HepG2 (cell line): ENCODE results near the gene ZG16B. TPM values are rescaled to one million over a fixed set of nuclear protein-coding genes. Genes with fewer than 3 reads are reported as not detected.

Experiments used
- ATAC-seq: fragments of 200-7000 bp; cut with Tn5 transposase; 3 replicates; pipeline ENCODE4 v1.9.1; 2020; ENCODE audit warnings: mild to moderate bottlenecking, moderate library complexity
- BruUV-seq: library from RNA; stranded (reverse); fragments of 400-500 nt; replicated peaks from 2 replicates; lab custom pipeline; 2021; lab: Mats Ljungman, UMichigan
- CTCF ChIA-PET: fragments of 300-600 bp; formaldehyde crosslinking; extraction: SDS; loops from one replicate; lab custom pipeline; 2021; ENCODE audit warnings: low total read pairs, inconsistent platforms, low intra/inter-chr PET ratio; lab: Yijun Ruan, JAX
- POLR2A ChIA-PET: fragments of 350-600 bp; sonication (Branson Sonifier 250); formaldehyde crosslinking; loops from one replicate; lab custom pipeline; 2020; ENCODE audit warnings: antibody characterized with exemption, inconsistent platforms; lab: Yijun Ruan, JAX
- DNase-seq: peaks from one replicate; pipeline ENCODE4 v3.0.0-alpha.2; 2015; ENCODE audit warnings: low spot score
- FAIRE-seq: peaks from 3 replicates; lab custom pipeline; 2011; peaks lifted over from hg19 to GRCh38; lab: Jason Lieb, UNC
- H2AFZ ChIP-seq: one replicate; pipeline ENCODE4 v1.6.1; 2011; ENCODE audit warnings: low read length, inconsistent platforms
- H3K27ac ChIP-seq: fragments of 300-600 bp; 3 replicates; pipeline ENCODE4 v1.8.0; 2011; ENCODE audit warnings: mixed run types, mild to moderate bottlenecking, mixed read lengths, low read length, inconsistent platforms; ENCODE audit not compliant: insufficient read depth; ENCODE audit errors: extremely low read length
- H3K27me3 ChIP-seq, 2 experiments: fragments of 200-600 bp in 1 of 2; 2 replicates in 1 of 2; 3 replicates in 1 of 2; pipeline versions ENCODE4 v1.6.0 to v1.8.0; 2011; ENCODE audit warnings: low read length in 2 of 2, mild to moderate bottlenecking in 2 of 2, moderate library complexity in 2 of 2, inconsistent platforms in 1 of 2; ENCODE audit not compliant: insufficient read depth in 2 of 2, control insufficient read depth in 1 of 2
- H3K36me3 ChIP-seq, 2 experiments: fragments of 200-600 bp in 1 of 2; replicated peaks in 1 of 2; 2 replicates in 1 of 2; 3 replicates in 1 of 2; pipeline versions ENCODE4 v1.5.1 to v1.8.0; 2011; ENCODE audit warnings: low read length in 2 of 2, inconsistent platforms in 1 of 2; ENCODE audit not compliant: insufficient read depth in 2 of 2, control insufficient read depth in 1 of 2
- H3K4me1 ChIP-seq: 2 replicates; pipeline ENCODE4 v1.5.1; 2012; ENCODE audit warnings: low read length, inconsistent platforms; ENCODE audit not compliant: insufficient read depth
- H3K4me2 ChIP-seq: 2 replicates; pipeline ENCODE4 v1.6.0; 2011; ENCODE audit warnings: low read depth, low read length, inconsistent platforms
- H3K4me3 ChIP-seq, 3 experiments: fragments of 200-600 bp in 1 of 3; sonication (generic), shearing (Covaris generic) in 1 of 3; replicated peaks in 1 of 3; 2 replicates each; pipeline ENCODE4 v1.5.1; 2011 to 2016; ENCODE audit warnings: low read length in 3 of 3, inconsistent platforms in 2 of 3, low read depth in 2 of 3, mild to moderate bottlenecking in 2 of 3, control low read depth in 1 of 3, mixed read lengths in 1 of 3; ENCODE audit not compliant: insufficient read depth in 1 of 3
- H3K79me2 ChIP-seq: one replicate; pipeline ENCODE4 v1.6.1; 2011; ENCODE audit warnings: low read length, inconsistent platforms; ENCODE audit not compliant: insufficient read depth
- H3K9ac ChIP-seq: 2 replicates; pipeline ENCODE4 v1.6.0; 2011; ENCODE audit warnings: mild to moderate bottlenecking, low read depth, low read length, inconsistent platforms; ENCODE audit not compliant: insufficient read depth
- H3K9me3 ChIP-seq: 2 replicates; pipeline ENCODE4 v1.5.1; 2012; ENCODE audit warnings: mild to moderate bottlenecking, low read length
- H4K20me1 ChIP-seq: 2 replicates; pipeline ENCODE4 v1.6.0; 2011; ENCODE audit warnings: inconsistent platforms, mild to moderate bottlenecking, low read length, moderate library complexity; ENCODE audit not compliant: insufficient read depth
- HOXD1 ChIP-seq: sonication (generic); formaldehyde crosslinking; IDR thresholded peaks from 2 replicates; pipeline ENCODE4 v1.5.0; 2020; ENCODE audit warnings: missing genetic modification reagents
- NFIB ChIP-seq: sonication (generic); formaldehyde crosslinking; IDR thresholded peaks from 2 replicates; pipeline ENCODE4 v1.9.0; 2021; ENCODE audit warnings: missing genetic modification reagents, mild to moderate bottlenecking, borderline replicate concordance
- SALL2 ChIP-seq: sonication (generic); formaldehyde crosslinking; IDR thresholded peaks from 2 replicates; pipeline ENCODE4 v1.8.1; 2023; ENCODE audit warnings: mild to moderate bottlenecking, missing genetic modification reagents, inconsistent platforms
- SP4 ChIP-seq: sonication (generic); formaldehyde crosslinking; IDR thresholded peaks from 2 replicates; pipeline ENCODE4 v1.8.1; 2023; ENCODE audit warnings: mild to moderate bottlenecking, missing genetic modification reagents
- TFDP1 ChIP-seq: IDR thresholded peaks from 2 replicates; pipeline ENCODE4 v1.6.1; 2016; ENCODE audit warnings: missing compliant biosample characterization, missing genetic modification reagents, borderline replicate concordance
- TFE3 ChIP-seq: IDR thresholded peaks from 2 replicates; pipeline ENCODE4 v1.6.1; 2016
- ZNF576 ChIP-seq: sonication (generic); formaldehyde crosslinking; IDR thresholded peaks from 2 replicates; pipeline ENCODE4 v1.4.0; 2020; ENCODE audit warnings: mild to moderate bottlenecking, missing genetic modification reagents
- WGBS: methylation state at CpG from one replicate; pipeline ENCODE4 v1.1.6; 2017; ENCODE audit warnings: low lambda C conversion rate; 5-methylcytosine and 5-hydroxymethylcytosine counted together
- in situ Hi-C: cut with HindIII; loops from 2 replicates; pipeline ENCODE4 v1.10.0; 2017; ENCODE audit warnings: low pct_unique_long_range_greater_than_20kb; ENCODE audit not compliant: extremely low pct_ligation_motif_present
- intact Hi-C: fragments of 100-400 bp; cut with micrococcal nuclease; formaldehyde crosslinking; loops from one replicate; pipeline ENCODE4 v1.10.0; 2022; ENCODE audit not compliant: unreplicated experiment
- polyA plus RNA-seq, 8 experiments: library from polyadenylated mRNA; depleted of rRNA in 3 of 8; stranded (reverse) in 7 of 8; unstranded in 1 of 8; fragments of >200 nt; fragmentation: Illumina TruSeq in 4 of 8; extraction: Trizol in 4 of 8; gene quantifications; 2 replicates each; pipeline versions ENCODE4 v1.2.1 to v1.2.3, GENCODE V29; 2011 to 2016; ENCODE audit warnings: low read depth in 4 of 8, missing spikeins in 1 of 8, mixed read lengths in 1 of 8; ENCODE audit not compliant: insufficient read depth in 1 of 8
- total RNA-seq, 5 experiments: library from RNA; depleted of rRNA; stranded (reverse); fragments of >200 nt; fragmentation: Illumina TruSeq; extraction: Trizol; gene quantifications; 2 replicates each; pipeline ENCODE4 v1.2.3, GENCODE V29; 2016; ENCODE audit warnings: low read depth in 1 of 5

The ZG16B gene
- total and polyA plus RNA-seq, 2 of the 13 experiments (the other 11 are each of a cell fraction or from before 2014, with no cell fraction given), result 1.5 to 11.3 TPM

GRCh38 chr16:2874032-2874911, 44.2 kb downstream of the ZG16B start:
- no peaks in the 10 kb centered on the region for H3K36me3 ChIP-seq
- ChIA-PET POLR2A (interaction anchor here (0.7 to 1.0 kb wide), 4 partner anchors 9 to 101 kb away, joined by 3 to 8 read pairs (median 5); partner anchors contain the start of genes FLYWCH1 and FLYWCH2), CTCF (interaction anchor here (1.1 to 2.1 kb wide), 6 partner anchors 31 to 53 kb away, joined by 3 to 24 read pairs (median 6); no protein-coding TSS in a partner anchor)
- H4K20me1 ChIP-seq, result no peaks in the 10 kb centered on the region
- no TSS peak for BruUV-seq
- H3K27ac ChIP-seq, result no peak overlapping the region
- in situ Hi-C loops, result loop anchor here (5.0 kb wide), 2 partner anchors 37 to 38 kb away; partner anchors contain the start of gene FLYWCH1
- peak overlapping the region; percentile 71 for H3K4me2 ChIP-seq
- no peaks in the 10 kb centered on the region; a peak in 1 of 5 replicates for H3K27me3 ChIP-seq
- 15% methylated on average over 21 of the region's 21 CpGs for WGBS
- H2AFZ ChIP-seq, result peak overlapping the region; percentile 24
- TF ChIP-seq TFE3 (CRISPR knock-in tag) (0 out of 2 replicates have a peak, but pooled peaks have one; percentile 1), NFIB (no peak), SALL2 (CRISPR knock-in tag) (0 out of 2 replicates have a peak, but pooled peaks have one; percentile 4), HOXD1 (CRISPR knock-in tag) (no peak), TFDP1 (no peak), SP4 (CRISPR knock-in tag) (peak; percentile 22; the same call in 1 of the 2 replicates), ZNF576 (no peak)
- DNase-seq (no peak), FAIRE-seq (no peak), ATAC-seq (peak; percentile 28; the same call in 2 of the 3 replicates)
- intact Hi-C loops, result loop anchor here (2.0 kb wide), 2 partner anchors 31 to 45 kb away; no protein-coding TSS in a partner anchor
- no peaks in the 10 kb centered on the region for H3K79me2 ChIP-seq
- H3K4me1 ChIP-seq, result peaks cover 26% of the 10 kb centered on the region
- no peaks in the 10 kb centered on the region for H3K9me3 ChIP-seq
- H3K9ac ChIP-seq, result peak overlapping the region; percentile 37; the same call in 1 of the 2 replicates
- H3K4me3 ChIP-seq, result peak overlapping the region in 2 of 3 experiments; percentile 30 to 58; a peak in 3 of 6 replicates
